Hematopoietic multipotent progenitor cell treated with erythropoietin and hydrocortisone succinate and interleukin-3 and kit ligand, for 17 days (in vitro differentiated cells): ENCODE measurements around the gene OLFML1.
A peak's percentile ranks its signal among the peaks of the same experiment; 100 is the strongest.

Experiments
- DNase-seq: peaks from one replicate; pipeline ENCODE4 v3.0.0-alpha.2; 2015; ENCODE audit warnings: low spot score

Gene OLFML1

GRCh38 chr11:7485186-7486097, at the start of gene OLFML1:
TSS of gene OLFML1 (plus strand) at chr11:7485506. CDS start at chr11:7485876, 370 bp downstream.
- no peak for DNase-seq

- DNase-seq: no peak
Measured at GRCh38 chr11:7436146-7436545, 49.2 kb upstream of the OLFML1 start.

GRCh38 chr11:7436657-7437056, 48.6 kb upstream of the OLFML1 start:
- DNase-seq: no peak

- DNase-seq: no peak
Measured at GRCh38 chr11:7437696-7438095, 47.6 kb upstream of the OLFML1 start.

GRCh38 chr11:7439746-7440320, 45.5 kb upstream of the OLFML1 start:
- no peak for DNase-seq

- DNase-seq: peak; percentile 37
Measured at GRCh38 chr11:7442588-7443215, 42.6 kb upstream of the OLFML1 start.

GRCh38 chr11:7444091-7444981, 41.0 kb upstream of the OLFML1 start:
- DNase-seq: no peak

GRCh38 chr11:7445564-7445963, 39.7 kb upstream of the OLFML1 start:
- DNase-seq: no peak

GRCh38 chr11:7448201-7448600, 37.1 kb upstream of the OLFML1 start:
- DNase-seq: no peak

GRCh38 chr11:7449211-7449840, 36.0 kb upstream of the OLFML1 start:
- DNase-seq: no peak

- DNase-seq: no peak
Measured at GRCh38 chr11:7449841-7450214, 35.5 kb upstream of the OLFML1 start.

- no peak for DNase-seq
Measured at GRCh38 chr11:7450836-7451235, 34.5 kb upstream of the OLFML1 start.

- DNase-seq: no peak
Measured at GRCh38 chr11:7451520-7451919, 33.8 kb upstream of the OLFML1 start.

GRCh38 chr11:7451952-7452494, 33.3 kb upstream of the OLFML1 start:
- no peak for DNase-seq

- no peak for DNase-seq
Measured at GRCh38 chr11:7454854-7455253, 30.5 kb upstream of the OLFML1 start.

GRCh38 chr11:7457211-7457610, 28.1 kb upstream of the OLFML1 start:
- DNase-seq: no peak

GRCh38 chr11:7462706-7463105, 22.6 kb upstream of the OLFML1 start:
- DNase-seq: no peak

GRCh38 chr11:7467652-7468051, 17.7 kb upstream of the OLFML1 start:
- no peak for DNase-seq

GRCh38 chr11:7469351-7469865, 15.9 kb upstream of the OLFML1 start:
- DNase-seq: no peak

GRCh38 chr11:7471071-7471470, 14.2 kb upstream of the OLFML1 start:
- no peak for DNase-seq

- DNase-seq: no peak
Measured at GRCh38 chr11:7473717-7474116, 11.6 kb upstream of the OLFML1 start.
